Measurements from ENCODE around the gene SPPL2B.

Gene SPPL2B

GRCh38 chr19:2324220-2324948 lies 4.1 kb upstream of the SPPL2B start:
- DNase-seq: no peak

DNA sequence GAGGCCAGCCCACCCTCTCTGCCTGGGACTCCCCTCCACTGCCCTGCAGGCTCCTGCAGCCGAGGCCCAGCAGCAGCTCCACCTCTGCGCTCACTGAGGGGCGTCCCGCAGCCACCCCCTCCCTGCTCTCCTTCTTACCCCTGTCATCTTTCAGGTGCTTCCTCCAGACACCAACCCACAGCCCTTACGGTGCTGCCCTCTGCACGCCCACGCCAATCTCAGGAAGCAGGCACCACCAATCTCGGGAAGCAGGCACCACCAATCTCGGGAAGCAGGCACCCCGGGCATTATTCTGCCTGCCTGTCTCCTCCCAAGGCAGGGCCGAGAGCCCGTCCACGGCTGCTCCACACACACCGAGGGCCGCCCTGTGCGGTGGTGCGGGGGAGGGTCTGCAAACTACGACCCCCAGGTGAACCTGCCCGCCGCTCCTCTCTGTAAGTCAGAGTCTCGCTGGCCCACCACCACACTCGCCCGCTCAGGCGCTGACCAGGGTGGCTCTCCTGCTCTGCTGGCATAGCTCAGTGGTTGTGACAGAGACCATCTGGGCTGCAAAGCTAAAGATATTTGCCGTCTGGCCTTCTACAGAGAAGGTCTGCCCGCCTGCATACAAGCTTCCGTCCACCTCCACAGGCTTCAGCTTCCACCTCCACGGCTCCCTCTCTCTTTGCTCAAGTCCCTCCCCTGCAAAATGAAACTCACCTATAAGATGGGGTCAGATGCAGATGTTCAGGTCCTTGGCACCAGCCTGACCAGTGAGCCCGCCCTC lies 3.0 kb upstream of the SPPL2B start:
- no peak for DNase-seq

- DNase-seq: no peak
These were observed 1.7 kb upstream of the SPPL2B start for GRCh38 chr19:2326699-2327360.

DNA sequence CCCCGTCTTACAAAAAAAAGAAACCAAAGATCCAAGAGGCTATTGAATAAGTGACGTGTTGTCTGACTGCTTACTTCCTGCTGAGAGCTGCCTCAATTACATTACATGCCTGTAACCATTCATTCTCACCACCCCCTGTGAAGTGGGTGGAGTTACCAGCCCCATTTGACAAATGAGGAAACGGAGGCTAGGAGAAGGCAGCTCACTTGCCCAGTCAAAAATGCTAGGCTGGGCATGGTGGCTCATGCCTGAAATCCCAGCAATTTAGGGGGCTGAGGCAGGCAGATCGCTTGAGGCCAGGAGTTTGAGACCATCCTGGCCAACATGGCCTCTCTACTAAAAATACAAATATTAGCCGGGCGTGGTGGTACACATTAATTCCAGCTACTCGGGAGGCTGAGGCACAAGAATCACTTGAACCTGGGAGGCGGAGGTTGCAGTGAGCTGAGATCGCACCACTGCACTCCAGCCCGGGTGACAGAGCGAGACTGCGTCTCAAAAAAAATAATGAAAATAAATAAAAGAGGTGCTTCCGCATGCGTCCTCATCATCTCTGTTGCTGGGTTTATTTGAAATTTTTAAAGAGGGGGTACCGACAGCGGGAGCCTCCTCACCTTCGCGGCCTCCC lies 597 bp upstream of the SPPL2B start:
- DNase-seq: peak; percentile 66

GRCh38 chr19:2329149-2329478 lies 630 bp downstream of the SPPL2B start:
- no peak for DNase-seq

DNA sequence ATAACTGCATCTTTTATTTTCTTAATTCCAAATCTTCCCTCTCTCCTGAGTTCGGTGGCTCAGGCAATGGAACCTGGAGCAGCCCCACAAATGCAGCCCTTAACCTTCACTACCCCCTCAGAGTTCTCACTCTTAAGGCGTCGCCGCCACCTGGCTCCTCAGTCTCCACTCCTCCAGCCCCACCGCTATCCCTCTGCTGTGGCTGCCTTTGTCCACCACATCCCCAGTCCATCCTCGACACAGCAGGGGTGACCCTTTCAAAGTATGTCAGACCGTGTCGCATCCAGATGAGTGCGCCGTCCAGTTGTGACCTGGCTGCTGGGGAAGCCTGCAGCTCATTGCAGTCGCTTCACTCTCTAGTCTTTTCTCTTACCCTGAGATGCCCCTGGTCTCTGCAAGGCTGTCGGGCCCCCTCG lies 1.0 kb downstream of the SPPL2B start:
- no peak for DNase-seq

DNA sequence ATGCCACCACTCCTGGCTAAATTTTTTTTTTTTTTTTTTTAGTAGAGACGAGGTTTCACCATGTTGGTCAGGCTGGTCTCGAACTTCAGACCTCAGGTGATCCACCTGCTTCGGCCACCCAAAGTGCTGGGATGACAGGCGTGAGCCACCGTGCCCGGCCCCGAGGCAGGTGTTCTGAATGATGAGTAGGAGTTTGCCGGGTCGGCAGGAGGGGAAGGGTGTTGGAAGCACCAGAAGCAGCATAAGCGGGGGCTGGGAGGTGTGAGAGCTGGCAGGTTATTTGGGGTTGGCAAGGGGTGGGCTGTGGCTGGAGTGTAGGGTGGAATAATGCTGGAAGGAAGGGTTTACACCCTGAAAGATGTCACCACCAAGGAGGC lies 1.8 kb downstream of the SPPL2B start:
- no peak for DNase-seq

DNA sequence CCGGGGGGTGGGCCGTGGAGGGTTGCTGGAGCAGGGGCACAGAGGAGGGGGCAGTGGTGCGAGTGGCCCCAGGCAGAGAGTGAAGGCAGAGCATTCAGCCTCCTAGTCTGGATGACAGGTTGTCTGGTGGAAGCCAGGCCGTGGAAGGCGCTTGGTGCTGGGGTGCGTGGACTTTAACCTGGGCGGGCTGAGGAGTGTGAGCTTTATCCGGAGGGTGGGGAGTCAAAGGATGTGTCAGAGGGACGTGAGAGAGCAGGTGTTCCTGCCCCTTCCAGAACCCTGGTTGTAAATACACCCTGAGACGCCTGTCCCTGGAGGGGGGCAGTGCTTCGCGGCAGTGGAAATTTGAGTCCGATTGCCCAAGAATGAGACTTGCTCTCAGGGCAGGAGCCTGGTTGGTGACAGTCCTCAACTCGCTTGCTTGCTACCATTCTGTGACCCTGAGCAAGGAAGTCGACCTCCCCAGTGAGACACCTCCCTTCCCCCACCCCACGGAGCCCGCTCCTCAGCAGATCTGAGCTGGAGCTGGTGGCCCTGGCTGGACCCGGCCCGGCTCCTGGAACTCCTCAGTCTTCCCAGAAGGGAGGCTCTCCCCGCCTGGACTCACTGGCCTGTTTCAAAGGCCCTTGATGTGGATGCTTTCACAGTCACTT lies 2.3 kb downstream of the SPPL2B start:
- no peak for DNase-seq

DNA sequence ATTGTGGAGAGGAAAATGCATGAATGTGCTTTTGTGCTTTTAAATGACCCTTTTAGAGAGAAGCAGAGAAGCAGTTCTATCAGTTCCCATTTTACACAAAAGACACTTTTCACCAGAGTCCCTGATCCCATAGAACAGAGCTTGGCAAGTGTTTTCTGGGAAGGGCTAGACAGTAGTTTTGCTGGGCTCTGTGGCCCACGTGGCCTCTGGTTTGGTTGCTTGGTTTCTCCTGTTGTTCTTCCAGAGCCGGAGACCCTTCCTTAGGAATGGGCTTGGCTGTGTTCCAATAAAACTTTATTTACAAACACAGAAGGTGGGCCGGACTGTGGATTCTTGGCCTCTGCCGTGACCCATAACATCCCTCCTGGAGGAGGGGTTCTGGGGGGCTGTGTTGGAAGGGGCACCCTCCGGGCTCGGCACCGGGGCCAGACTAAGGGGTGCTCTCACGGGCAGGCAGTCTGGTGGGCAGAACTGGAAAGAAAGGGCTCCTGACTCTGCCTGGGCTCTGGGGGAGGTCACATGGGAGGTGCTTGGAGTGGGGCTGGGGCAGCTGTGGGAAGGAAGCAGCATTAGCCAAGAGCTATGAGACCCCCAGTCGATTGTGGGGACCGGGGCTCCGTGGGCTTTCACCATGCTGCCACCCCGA lies 3.2 kb downstream of the SPPL2B start:
- DNase-seq: no peak

DNA sequence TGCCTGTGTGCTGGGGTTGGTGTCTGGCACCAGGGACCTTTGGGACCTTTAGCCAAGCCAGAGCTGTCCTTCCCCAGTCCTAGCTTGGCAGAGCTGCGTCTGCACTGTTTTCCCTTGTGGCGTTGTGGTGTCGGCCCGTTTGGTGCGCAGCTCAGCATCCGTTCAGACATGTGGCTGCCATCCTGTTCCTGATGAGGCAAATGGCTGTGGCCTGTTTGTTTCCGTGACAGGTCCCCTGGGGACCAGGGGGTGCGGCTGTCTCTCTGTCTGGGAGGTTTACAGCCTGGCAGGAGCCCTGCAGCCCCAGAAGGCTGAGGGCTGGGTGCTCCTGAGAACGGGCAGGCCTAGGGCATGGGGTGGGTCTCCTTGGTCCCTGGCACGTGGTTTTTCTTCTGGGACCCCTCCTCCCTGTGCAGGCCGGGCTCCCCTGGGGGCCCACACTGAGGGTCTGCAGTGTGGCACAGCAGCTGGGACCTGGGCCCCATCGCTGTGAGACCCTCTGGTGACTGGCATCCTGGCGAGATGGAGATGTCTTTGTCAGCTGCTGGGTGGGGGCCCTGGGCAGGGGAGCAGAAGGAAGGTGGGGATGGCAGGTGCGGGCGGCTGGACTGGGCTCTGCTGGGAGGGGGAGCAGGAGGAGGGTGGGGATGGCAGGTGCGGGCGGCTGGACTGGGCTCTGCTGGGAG lies 4.0 kb downstream of the SPPL2B start:
- DNase-seq: peak; percentile 65

DNA sequence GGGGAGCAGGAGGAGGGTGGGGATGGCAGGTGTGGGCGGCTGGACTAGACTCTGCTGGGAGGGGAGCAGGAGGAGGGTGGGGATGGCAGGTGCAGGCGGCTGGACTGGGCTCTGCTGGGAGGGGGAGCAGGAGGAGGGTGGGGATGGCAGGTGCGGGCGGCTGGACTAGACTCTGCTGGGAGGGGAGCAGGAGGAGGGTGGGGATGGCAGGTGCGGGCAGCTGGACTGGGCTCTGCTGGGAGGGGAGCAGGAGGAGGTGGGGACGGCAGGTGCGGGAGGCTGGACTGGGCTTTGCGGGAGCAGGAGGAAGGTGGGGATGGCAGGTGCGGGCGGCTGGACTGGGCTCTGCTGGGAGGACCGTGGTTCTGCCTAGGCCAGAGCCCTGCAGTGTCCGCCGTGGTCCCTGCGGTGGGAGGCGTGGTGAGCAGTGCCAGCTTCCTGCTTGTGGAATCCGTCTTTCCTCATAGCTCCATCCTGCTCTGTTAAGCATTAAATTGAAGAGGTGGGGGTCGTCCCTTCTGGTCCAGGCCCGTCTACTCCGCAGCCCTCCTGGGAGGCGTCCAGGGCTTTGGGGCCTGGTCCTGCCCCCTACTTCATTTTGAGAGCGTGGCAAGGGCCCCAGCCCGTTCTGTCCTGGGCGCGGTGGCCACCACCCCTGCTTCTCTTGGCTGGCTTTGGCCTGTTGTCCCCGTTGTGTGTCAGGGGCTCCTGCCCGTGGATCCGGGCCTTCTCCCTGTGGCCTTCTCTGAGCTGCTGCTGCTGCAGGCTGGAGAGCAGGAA lies 4.7 kb downstream of the SPPL2B start:
- no peak for DNase-seq

DNA sequence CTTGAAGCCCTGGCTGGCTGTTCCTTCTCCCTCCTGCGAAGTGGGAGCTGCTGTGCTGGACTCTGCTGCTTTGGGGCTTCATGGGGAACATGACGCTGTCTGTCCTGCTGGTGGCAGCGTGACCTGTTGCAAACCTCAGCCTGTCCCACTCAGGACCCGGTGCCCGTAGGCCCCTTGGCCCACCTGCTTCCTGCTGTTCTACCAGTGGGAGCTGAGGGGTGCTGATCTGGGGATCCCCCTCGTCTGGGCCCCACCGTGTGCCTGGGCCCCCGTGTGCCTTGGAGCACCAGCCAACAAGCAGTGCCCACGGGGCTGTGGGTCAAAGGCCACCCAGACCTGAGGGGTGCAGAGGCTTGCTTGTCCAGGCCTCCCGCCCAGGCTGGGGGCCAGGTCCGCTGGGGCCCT lies 5.3 kb downstream of the SPPL2B start:
- DNase-seq: no peak

DNA sequence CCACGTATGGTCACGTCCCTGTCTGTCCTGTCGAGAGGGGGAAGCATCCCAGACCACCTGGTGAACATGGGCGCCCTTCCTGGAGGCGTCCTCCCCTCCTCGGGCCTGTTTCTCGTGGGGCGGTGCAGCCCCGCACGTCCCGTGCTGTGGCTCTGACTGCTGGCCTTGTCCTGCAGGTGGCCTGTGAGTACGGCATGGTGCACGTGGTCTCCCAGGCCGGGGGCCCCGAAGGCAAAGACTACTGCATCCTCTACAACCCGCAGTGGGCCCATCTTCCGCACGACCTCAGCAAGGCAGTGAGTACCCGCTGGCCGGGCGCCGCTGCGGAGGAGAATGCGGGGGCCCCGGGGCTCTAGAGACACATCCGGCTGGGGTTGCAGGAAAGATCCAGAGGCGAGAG lies 5.9 kb downstream of the SPPL2B start:
- no peak for DNase-seq

- DNase-seq: no peak
These were observed 6.7 kb downstream of the SPPL2B start for GRCh38 chr19:2334986-2335846.

DNA sequence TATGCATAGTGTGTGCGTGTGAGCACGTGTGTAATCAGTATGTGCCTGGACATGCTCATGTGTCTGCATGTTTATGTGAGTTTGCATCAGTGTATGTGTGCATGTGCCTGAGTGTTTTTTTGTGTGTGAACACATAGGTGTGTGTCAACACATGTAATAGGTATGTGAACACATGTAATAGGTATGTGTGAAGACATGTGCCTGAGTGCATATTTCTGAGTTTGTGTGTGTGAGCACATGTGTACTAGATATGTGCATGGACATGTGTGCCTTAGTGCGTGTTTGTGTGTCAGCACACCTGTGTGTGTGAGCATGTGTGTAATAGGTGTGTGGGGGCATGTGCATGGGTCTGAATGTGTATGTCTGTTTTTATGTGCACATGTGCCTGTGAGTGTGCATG lies 7.4 kb downstream of the SPPL2B start:
- DNase-seq: no peak

DNA sequence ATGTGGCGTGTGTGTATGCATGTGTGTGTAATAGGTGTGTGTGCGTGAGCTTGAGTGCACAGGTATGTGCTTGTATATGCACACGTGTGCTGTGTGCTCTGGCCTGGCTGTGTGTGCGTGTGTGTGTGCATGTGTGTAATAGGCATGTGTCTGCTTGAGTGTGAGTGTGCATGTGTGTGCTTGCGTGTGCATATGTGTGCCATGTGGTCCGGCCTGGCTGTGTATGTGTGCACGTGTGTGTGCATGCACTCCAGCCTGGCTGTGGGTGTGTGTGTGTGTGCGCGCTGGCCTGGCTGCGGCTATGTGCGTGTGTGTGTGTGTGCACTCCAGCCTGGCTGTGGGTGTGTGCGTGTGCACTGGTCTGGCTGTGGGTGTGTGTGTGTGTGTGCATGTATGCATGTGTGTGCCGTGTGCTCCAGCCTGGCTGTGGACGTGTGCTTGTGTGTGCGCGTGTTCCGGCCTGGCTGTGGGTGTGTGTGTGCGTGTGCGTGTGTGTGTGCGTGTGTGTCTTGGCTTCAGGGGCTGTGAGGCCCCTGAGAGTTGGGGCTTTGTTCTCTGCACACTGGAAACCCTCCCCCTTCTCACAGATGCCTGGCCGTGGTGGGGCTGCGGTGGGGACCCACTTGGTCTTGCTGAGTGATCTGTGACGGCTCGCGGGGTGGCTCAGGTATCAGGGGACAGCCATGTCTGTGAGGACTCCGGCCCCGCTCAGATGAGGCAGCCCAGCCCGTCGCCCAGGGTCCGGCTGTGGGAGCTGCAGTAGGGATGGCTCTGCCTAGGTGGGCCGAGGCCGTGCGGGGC lies 8.2 kb downstream of the SPPL2B start:
- DNase-seq: no peak

DNA sequence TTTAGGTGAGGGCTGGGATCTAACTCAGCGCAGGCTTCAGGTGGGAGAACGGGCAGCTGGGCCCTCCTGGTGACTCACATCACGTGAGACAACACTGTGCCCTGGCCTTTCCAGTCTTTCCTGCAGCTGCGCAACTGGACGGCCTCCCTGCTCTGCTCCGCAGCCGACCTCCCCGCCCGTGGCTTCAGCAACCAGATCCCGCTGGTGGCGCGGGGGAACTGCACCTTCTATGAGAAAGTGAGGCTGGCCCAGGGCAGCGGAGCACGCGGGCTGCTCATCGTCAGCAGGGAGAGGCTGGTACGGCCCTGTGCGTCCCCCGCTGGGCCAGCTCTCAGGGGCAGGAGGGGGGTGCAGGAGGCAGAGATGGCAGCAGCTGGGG lies 8.8 kb downstream of the SPPL2B start:
- DNase-seq: no peak

DNA sequence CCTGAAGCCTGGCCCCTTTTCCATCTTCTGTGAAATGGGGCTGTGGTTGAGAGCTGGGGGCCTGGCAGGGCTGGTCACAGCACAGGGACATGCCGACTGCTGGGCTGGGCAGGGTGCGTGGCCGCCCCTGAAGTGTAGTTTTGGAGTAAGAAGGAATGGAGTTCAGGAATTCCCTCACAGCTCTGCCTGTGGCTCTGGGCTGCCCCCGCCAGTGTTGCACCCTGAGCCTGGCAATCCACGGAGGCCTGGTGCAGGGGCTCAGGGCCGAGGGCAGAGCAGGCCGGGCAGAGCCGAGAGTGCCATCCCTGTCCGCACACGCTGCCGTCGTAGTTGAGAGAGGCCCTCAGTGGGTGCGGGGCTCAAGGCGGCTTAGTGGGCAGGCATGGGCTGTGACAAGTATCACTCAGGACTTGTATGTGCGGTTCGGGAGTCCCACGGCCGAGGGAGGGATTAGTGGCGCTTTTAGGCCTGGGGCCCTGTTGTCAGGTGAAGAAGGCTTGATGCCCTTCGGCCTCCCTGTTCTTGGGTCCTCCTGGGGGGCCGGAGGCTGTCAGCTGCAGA lies 9.7 kb downstream of the SPPL2B start:
- DNase-seq: no peak

Measured in CD4-positive, alpha-beta T cell treated with Interleukin-6 for 4 hours (primary cell).